Fibroblast of skin of left biceps (primary cell): ENCODE data around the gene PRAF2.

ENCODE experiments used
- DNase-seq, 2 experiments: peaks; one replicate each; pipeline ENCODE4 v3.0.0-alpha.2; 2013; ENCODE audit warnings: low read depth in 2 of 2

Gene PRAF2

GRCh38 chrX:49072712-49073095 lies 1.1 kb downstream of the PRAF2 start:
- DNase-seq, result no peak

- DNase-seq, result no peak
These were observed 1.7 kb downstream of the PRAF2 start for GRCh38 chrX:49071877-49072711.

- DNase-seq, result no peak
These were observed 2.8 kb downstream of the PRAF2 start for GRCh38 chrX:49070988-49071387.

- DNase-seq, result no peak
These were observed 4.8 kb downstream of the PRAF2 start for GRCh38 chrX:49069038-49069437.

- no peak for DNase-seq
These were observed 6.3 kb downstream of the PRAF2 start for GRCh38 chrX:49067285-49068120.

GRCh38 chrX:49066690-49067089 lies 7.1 kb downstream of the PRAF2 start:
- no peak for DNase-seq

- no peak for DNase-seq
These were observed 7.5 kb downstream of the PRAF2 start for GRCh38 chrX:49066278-49066677.

- DNase-seq, result no peak
These were observed 9.1 kb downstream of the PRAF2 start for GRCh38 chrX:49064735-49065134.

GRCh38 chrX:49064303-49064702 lies 9.5 kb downstream of the PRAF2 start:
- DNase-seq, result no peak

GRCh38 chrX:49063715-49064114 lies 10.1 kb downstream of the PRAF2 start:
- DNase-seq, result no peak

- DNase-seq, result no peak
These were observed 11.9 kb downstream of the PRAF2 start for GRCh38 chrX:49061916-49062315.

GRCh38 chrX:49061490-49061889 lies 12.3 kb downstream of the PRAF2 start:
- no peak for DNase-seq

GRCh38 chrX:49060914-49061313 lies 12.9 kb downstream of the PRAF2 start:
- DNase-seq, result no peak

- DNase-seq, result no peak
These were observed 14.1 kb downstream of the PRAF2 start for GRCh38 chrX:49059681-49060085.

GRCh38 chrX:49059201-49059600 lies 14.6 kb downstream of the PRAF2 start:
- DNase-seq, result no peak

GRCh38 chrX:49058794-49059193 lies 15.0 kb downstream of the PRAF2 start, which contains the start of gene CCDC120:
TSS of gene CCDC120 (plus strand) at chrX:49058999. CDS start at chrX:49062042, 3,043 bp downstream.
- no peak for DNase-seq

GRCh38 chrX:49054073-49054762 lies 19.6 kb downstream of the PRAF2 start:
- DNase-seq, result no peak

- DNase-seq, result no peak
These were observed 20.4 kb downstream of the PRAF2 start for GRCh38 chrX:49053223-49054072.

- no peak for DNase-seq
These were observed 29.9 kb downstream of the PRAF2 start for GRCh38 chrX:49043987-49044281.

GRCh38 chrX:49043220-49043986 lies 30.4 kb downstream of the PRAF2 start, which contains the start of gene TFE3:
TSS of gene TFE3 (minus strand) at chrX:49043357. CDS start at chrX:49043226, 131 bp downstream.
- peak; percentile 96 to 97 for DNase-seq
